KMS-11 (cell line): ENCODE results near the gene PLCB4.

Experiments used
- H2AFZ ChIP-seq: fragments of 200-600 bp; sonication (generic); 2 replicates; pipeline ENCODE4 v1.6.1; 2016; ENCODE audit warnings: antibody characterized with exemption, mixed run types, low read depth
- H3K27ac ChIP-seq: fragments of 200-600 bp; sonication (generic); 2 replicates; pipeline ENCODE4 v1.6.1; 2016; ENCODE audit warnings: mild to moderate bottlenecking, mixed run types
- H3K27me3 ChIP-seq: fragments of 200-600 bp; sonication (generic); 2 replicates; pipeline ENCODE4 v1.6.1; 2017; ENCODE audit warnings: mild to moderate bottlenecking, low read depth, mixed run types, moderate library complexity; ENCODE audit not compliant: insufficient read depth
- H3K36me3 ChIP-seq: fragments of 200-600 bp; sonication (generic); 2 replicates; pipeline ENCODE4 v1.6.1; 2017; ENCODE audit warnings: mild to moderate bottlenecking, mixed run types; ENCODE audit not compliant: insufficient read depth
- H3K4me1 ChIP-seq: fragments of 200-600 bp; sonication (generic); 2 replicates; pipeline ENCODE4 v1.6.1; 2016; ENCODE audit warnings: mild to moderate bottlenecking, low read depth, mixed run types; ENCODE audit not compliant: poor library complexity, severe bottlenecking
- H3K4me2 ChIP-seq: fragments of 200-600 bp; sonication (generic); 2 replicates; pipeline ENCODE4 v1.7.0; 2016; ENCODE audit warnings: mild to moderate bottlenecking, mixed run types
- H3K4me3 ChIP-seq: fragments of 200-600 bp; sonication (generic); IDR thresholded peaks from 2 replicates; pipeline ENCODE4 v1.6.1; 2017; ENCODE audit warnings: low read depth, low read length, mixed read lengths; ENCODE audit not compliant: insufficient read depth
- H3K79me2 ChIP-seq: fragments of 200-600 bp; sonication (generic); 2 replicates; pipeline ENCODE4 v1.6.1; 2016; ENCODE audit warnings: low read depth, mixed run types; ENCODE audit not compliant: insufficient read depth
- H3K9ac ChIP-seq: fragments of 200-600 bp; sonication (generic); 2 replicates; pipeline ENCODE4 v1.6.1; 2016; ENCODE audit warnings: mild to moderate bottlenecking, mixed run types
- H4K20me1 ChIP-seq: fragments of 200-600 bp; sonication (generic); 2 replicates; pipeline ENCODE4 v1.6.1; 2016; ENCODE audit warnings: mild to moderate bottlenecking, mixed run types; ENCODE audit not compliant: insufficient read depth
- CTCF ChIP-seq: fragments of 200-600 bp; sonication (generic); conservative IDR thresholded peaks from 2 replicates; pipeline ENCODE4 v1.6.1; 2017; ENCODE audit warnings: low read depth, mild to moderate bottlenecking, antibody characterized with exemption, low read length, moderate library complexity, mixed read lengths

The PLCB4 gene

DNA sequence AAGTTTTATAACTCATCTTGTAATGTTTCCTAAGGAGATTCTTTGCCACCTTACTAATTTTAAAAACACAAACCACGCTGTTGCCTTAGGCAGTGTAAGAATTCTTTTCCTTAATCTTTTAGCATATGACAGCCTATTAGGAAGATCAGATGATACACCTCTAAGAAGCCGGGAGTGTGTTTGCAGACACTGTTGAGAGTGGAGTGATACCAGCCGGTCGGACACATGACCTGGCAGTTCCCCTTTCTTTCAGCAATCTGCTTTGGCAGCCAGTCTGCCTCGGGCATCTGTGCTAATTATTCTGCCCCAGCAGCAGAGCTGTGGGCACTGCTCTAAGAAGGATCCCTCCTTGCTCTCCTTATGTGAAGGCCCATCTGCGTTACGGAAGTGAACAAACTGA lies 50.9 kb downstream of the PLCB4 start:
- Histone ChIP-seq H3K4me2 (no peak overlapping the region), H3K4me1 (no peaks in the 10 kb centered on the region), H3K27ac (no peak overlapping the region), H3K36me3 (no peaks in the 10 kb centered on the region), H3K9ac (no peak overlapping the region), H3K27me3 (no peaks in the 10 kb centered on the region), H3K4me3 (no peak overlapping the region), H4K20me1 (no peaks in the 10 kb centered on the region), H2AFZ (no peak overlapping the region), H3K79me2 (no peaks in the 10 kb centered on the region)
- TF ChIP-seq CTCF = no peak

DNA sequence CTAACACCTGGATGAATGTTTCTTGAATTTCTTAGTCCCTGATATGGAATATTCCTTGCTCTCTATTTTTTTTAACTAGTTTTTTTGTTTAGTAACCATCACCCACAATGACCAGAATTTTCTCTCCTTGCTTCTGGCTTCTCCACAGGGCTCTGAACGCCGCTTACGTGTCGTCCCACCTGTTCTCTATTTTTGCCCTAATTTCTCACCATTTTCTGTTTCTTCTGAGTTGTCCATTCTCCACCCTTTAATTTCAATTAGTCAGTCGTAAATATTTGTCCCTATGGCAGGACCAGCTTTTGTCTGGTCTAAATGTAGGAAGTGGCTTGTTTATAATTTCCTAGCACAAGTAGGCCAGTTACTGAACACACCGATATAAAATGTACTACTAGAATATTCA lies 52.3 kb downstream of the PLCB4 start:
- Histone ChIP-seq H3K27me3 (no peaks in the 10 kb centered on the region), H3K36me3 (no peaks in the 10 kb centered on the region), H3K4me2 (no peak overlapping the region), H3K4me1 (no peaks in the 10 kb centered on the region), H2AFZ (no peak overlapping the region), H3K79me2 (no peaks in the 10 kb centered on the region), H3K4me3 (no peak overlapping the region), H3K9ac (no peak overlapping the region), H3K27ac (no peak overlapping the region), H4K20me1 (no peaks in the 10 kb centered on the region)
- no peak for TF ChIP-seq CTCF

GRCh38 chr20:9122571-9122970 lies 53.7 kb downstream of the PLCB4 start:
- no peaks in the 10 kb centered on the region for H3K27me3 ChIP-seq
- H3K9ac ChIP-seq = no peak overlapping the region
- H3K4me2 ChIP-seq = no peak overlapping the region
- no peak overlapping the region for H3K4me3 ChIP-seq
- no peaks in the 10 kb centered on the region for H3K36me3 ChIP-seq
- H3K79me2 ChIP-seq = no peaks in the 10 kb centered on the region
- no peaks in the 10 kb centered on the region for H3K4me1 ChIP-seq
- no peak overlapping the region for H2AFZ ChIP-seq
- no peak overlapping the region for H3K27ac ChIP-seq
- TF ChIP-seq CTCF = no peak
- no peaks in the 10 kb centered on the region for H4K20me1 ChIP-seq

DNA sequence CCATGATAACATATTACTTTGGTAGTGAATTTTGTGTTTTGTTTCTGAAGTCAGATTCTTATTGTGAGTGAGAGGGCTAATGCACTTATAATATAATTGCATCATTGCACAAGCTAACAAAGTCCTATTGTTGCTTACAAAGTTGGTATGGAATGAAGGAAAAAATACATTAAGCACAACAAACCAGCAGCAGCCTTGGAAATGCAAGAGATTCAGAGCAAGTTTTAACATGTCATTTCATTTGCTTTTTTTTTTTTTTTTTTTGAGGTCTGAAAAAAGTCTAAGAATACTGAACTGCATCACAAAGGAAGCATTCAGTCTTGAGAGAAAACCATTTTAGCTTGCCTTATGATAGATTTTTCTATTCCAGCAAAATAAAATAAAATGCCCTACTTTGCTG lies 57.6 kb downstream of the PLCB4 start:
- no peaks in the 10 kb centered on the region for H3K79me2 ChIP-seq
- H4K20me1 ChIP-seq = no peaks in the 10 kb centered on the region

More for the DNA sequence above, 57.6 kb downstream of the PLCB4 start:
- no peak overlapping the region for H3K4me2 ChIP-seq
- no peak overlapping the region for H2AFZ ChIP-seq
- TF ChIP-seq CTCF = no peak
- H3K27me3 ChIP-seq = no peaks in the 10 kb centered on the region
- H3K27ac ChIP-seq = no peak overlapping the region
- no peaks in the 10 kb centered on the region for H3K36me3 ChIP-seq
- no peaks in the 10 kb centered on the region for H3K4me1 ChIP-seq
- no peak overlapping the region for H3K4me3 ChIP-seq
- H3K9ac ChIP-seq = no peak overlapping the region
